ENCODE data around the gene MACROH2A1.
"Not testable (repeated sequence)": the region's sequence is repeated elsewhere in the genome, so short reads cannot be mapped to it uniquely, and the experiment has no call there.

Gene MACROH2A1

GRCh38 chr5:135377751-135378680 is 21.0 kb downstream of the MACROH2A1 start:
- no peak for DNase-seq (ENCODE audit: low read depth, low spot score)

GRCh38 chr5:135376961-135377624 is 21.9 kb downstream of the MACROH2A1 start:
- no peak for DNase-seq (ENCODE audit: low read depth, low spot score)

GRCh38 chr5:135375040-135375793 is 23.8 kb downstream of the MACROH2A1 start:
- DNase-seq (ENCODE audit: low read depth, low spot score), result no peak

- DNase-seq (ENCODE audit: low read depth, low spot score), result no peak
These were observed 25.1 kb downstream of the MACROH2A1 start for GRCh38 chr5:135373736-135374515.

DNA sequence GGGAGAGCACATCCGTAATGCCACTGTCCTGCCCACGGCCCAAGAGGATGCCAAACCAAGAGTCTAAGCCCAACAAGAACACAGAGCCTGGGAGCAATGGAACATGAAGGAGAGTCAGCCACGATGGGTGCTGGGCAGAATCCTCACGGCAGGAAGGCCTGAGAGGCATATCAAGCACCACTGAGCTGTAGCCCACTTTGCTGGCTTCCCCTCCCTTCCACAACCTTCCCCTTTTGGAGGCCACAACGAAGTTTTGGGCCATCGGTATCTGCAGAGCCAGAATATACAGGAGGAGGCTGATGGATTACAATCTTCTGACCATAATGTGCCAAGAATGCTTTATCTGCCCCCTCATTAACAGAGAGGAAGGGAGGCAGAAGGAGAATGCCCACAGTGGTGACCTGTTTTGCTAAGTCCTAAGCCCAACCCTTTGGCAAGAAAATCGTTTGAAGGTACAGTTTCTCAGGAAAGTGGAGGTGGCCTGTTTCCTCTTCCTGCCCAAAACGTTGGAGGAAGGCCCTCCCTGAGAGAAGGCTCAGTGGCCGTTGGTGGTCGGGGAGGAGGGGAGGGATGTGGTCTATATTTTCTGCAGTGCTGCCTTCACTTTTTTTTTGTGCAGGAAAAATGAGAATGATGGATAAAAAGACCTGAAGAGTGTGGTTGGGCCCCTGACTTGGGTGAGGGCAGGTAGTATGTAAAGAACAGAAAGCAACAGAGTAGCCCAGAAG is 26.2 kb downstream of the MACROH2A1 start:
- no peak for DNase-seq (ENCODE audit: low read depth, low spot score)

- no peak for DNase-seq (ENCODE audit: low read depth, low spot score)
These were observed 27.3 kb downstream of the MACROH2A1 start for GRCh38 chr5:135371622-135372232.

- no peak for DNase-seq (ENCODE audit: low read depth, low spot score)
These were observed 29.1 kb downstream of the MACROH2A1 start for GRCh38 chr5:135369952-135370351.

DNA sequence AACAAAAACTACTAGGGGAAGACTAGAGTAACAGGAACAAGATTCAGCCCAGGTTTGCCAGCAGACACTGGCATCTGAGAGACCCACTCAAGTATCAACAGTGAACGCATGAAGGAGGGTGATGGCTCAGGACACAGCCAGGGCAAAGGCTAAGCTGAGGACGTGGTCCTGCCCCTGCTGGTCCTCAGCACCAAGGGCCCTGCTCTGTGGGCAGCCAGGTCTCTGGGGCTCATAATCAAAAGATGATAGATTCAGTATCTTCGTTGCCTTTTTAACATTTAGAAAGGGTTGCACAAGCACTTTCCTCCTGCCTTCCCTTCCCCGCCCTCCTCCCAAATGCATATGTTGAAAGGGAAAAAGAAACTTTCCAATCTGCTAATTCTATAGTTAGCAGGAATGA is 31.5 kb downstream of the MACROH2A1 start:
- DNase-seq (ENCODE audit: low read depth, low spot score), result no peak

- DNase-seq (ENCODE audit: low read depth, low spot score), result no peak
These were observed 32.0 kb downstream of the MACROH2A1 start for GRCh38 chr5:135367076-135367475.

- no peak for DNase-seq (ENCODE audit: low read depth, low spot score)
These were observed 33.8 kb downstream of the MACROH2A1 start for GRCh38 chr5:135365281-135365680.

GRCh38 chr5:135364421-135365262 is 34.4 kb downstream of the MACROH2A1 start:
- no peak for DNase-seq (ENCODE audit: low read depth, low spot score)

- DNase-seq (ENCODE audit: low read depth, low spot score), result not testable (repeated sequence)
These were observed 35.7 kb downstream of the MACROH2A1 start for GRCh38 chr5:135363342-135363741.

DNA sequence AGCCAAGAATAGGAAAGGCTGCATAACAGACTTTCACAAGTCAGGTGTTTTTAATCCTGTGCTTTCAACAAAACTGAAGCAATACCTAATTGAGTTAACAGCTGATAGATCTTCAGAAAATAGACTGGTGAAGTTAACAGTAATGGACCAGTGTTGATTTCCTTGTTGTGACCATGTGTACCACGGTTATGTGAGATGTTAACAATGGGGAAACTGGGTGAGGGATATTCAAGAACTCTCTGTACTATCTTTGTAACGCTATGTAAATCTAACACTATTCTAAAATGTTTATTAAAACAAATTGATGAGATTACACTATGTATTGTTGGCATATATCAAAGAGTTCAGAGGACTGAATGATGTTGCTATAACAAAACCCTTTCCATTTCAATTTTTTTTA is 36.9 kb downstream of the MACROH2A1 start:
- DNase-seq (ENCODE audit: low read depth, low spot score), result no peak

DNA sequence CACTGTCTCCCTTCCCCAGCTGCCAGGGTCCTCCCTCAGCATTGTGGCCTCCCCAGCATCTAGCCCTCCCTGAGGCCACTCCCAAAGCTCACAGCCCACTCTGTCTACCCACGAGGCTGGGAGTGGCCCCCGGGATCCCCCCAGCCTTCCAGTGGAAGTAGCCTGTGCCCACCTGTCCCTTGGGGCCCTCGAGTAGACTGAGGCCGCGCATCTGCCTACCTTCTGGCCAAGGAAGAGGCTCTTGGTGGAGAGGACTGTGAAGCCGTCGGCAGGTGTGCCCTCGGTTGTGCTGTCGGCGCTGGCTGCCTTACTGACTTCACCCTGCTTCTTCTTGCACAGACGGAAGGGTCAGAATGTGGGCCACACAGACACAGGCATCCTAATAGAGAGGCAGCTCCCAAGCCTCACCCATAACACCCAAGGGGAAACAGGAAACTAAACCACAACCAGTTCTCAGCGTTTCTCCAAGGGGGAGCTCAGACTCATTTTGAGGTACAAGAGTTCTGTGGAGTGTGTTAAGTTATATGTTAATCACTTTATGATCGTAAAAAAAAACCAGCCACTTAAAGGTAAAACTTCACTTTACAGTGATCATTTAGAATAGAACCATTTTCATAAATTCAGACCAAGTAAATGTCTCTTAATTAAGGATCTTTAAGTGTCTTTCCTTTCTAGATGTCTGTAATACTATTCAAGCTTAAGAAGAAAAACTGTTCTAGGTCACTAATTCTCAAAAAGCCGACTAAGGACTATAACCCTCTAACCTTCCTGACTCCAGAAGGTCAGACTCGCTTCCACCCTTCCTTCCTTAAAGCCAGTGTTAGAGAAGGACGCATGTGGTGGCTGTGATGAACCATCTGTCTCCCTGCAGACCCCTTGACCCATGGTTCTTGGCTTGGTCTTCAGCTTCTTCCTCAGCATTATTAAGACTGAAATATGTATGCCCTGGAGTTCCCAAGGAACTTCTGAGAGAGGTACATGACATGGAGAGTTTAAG is 38.5 kb downstream of the MACROH2A1 start:
- no peak for DNase-seq (ENCODE audit: low read depth, low spot score)

GRCh38 chr5:135359374-135360165 is 39.5 kb downstream of the MACROH2A1 start:
- DNase-seq (ENCODE audit: low read depth, low spot score), result no peak

DNA sequence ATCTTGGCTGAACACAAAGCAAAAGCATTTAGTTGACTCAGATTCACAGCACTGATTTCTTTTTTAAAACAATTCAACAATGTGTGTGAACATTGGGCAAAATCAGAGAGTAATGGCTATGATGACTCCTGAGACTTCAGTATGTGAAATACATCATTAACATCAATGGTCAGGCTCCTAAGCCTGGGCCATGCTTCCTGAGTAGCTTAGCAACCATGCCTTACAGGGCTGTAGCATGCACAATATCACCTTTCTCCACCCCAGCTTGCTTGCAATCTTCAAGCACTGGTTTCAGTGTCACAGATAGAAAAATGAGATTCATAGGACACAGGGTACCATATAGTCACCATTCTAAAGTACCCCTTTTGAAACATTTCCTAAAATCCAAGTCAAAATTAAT is 41.3 kb downstream of the MACROH2A1 start:
- no peak for DNase-seq (ENCODE audit: low read depth, low spot score)

Measured in smooth muscle cell of the brain vasculature (primary cell).